K562 (cell line): Measurements from ENCODE around the gene AARSD1. TPM values are rescaled to one million over a fixed set of nuclear protein-coding genes. Genes with fewer than 3 reads are reported as not detected.

Experiments
- ARID1B ChIP-seq: fragments of 450-650 bp; IDR thresholded peaks from 2 replicates; pipeline ENCODE4 v1.6.1; 2016; ENCODE audit warnings: antibody characterized with exemption, mild to moderate bottlenecking, inconsistent platforms
- C11orf30 ChIP-seq: fragments of 450-650 bp; IDR thresholded peaks from 2 replicates; pipeline ENCODE4 v1.6.1; 2016; ENCODE audit warnings: low read depth, mild to moderate bottlenecking
- CBFA2T3 ChIP-seq: fragments of 450-650 bp; IDR thresholded peaks from 2 replicates; pipeline ENCODE4 v1.6.1; 2017
- ETV5 ChIP-seq: sonication (generic); formaldehyde crosslinking; IDR thresholded peaks from 2 replicates; pipeline ENCODE4 v1.4.0; 2020; ENCODE audit warnings: low read depth, mild to moderate bottlenecking, missing genetic modification reagents
- MIER1 ChIP-seq: fragments of 450-650 bp; IDR thresholded peaks from 2 replicates; pipeline ENCODE4 v1.6.1; 2016; ENCODE audit warnings: antibody characterized with exemption, mild to moderate bottlenecking, low read depth
- PYGO2 ChIP-seq: fragments of 450-650 bp; IDR thresholded peaks from 2 replicates; pipeline ENCODE4 v1.6.1; 2016; ENCODE audit warnings: mild to moderate bottlenecking, missing genetic modification characterization, moderate library complexity, missing compliant biosample characterization
- SRSF9 ChIP-seq: fragments of 200-400 bp; formaldehyde crosslinking; IDR thresholded peaks from 2 replicates; pipeline ENCODE4 v1.6.1; 2017; ENCODE audit warnings: low read depth, low read length, borderline replicate concordance
- polyA plus RNA-seq, 8 experiments: library from polyadenylated mRNA; depleted of rRNA in 4 of 8; stranded (reverse) in 5 of 8; unstranded in 3 of 8; fragments of >200 nt; fragmentation: Nextera tagmentation in 2 of 8; fragmentation: Illumina TruSeq in 1 of 8; extraction: Ambion mirVana in 2 of 8; extraction: Trizol in 1 of 8; gene quantifications; 2 replicates each; pipeline versions ENCODE4 v1.2.1 to v1.2.3, GENCODE V29; 2011 to 2014; ENCODE audit warnings: inconsistent platforms in 1 of 8, missing spikeins in 1 of 8
- total RNA-seq, 7 experiments: library from RNA; depleted of rRNA in 6 of 7; stranded (reverse); fragments of >200 nt in 6 of 7; fragmentation: Illumina TruSeq in 2 of 7; extraction: Trizol in 2 of 7; gene quantifications; 2 replicates each; pipeline versions ENCODE4 v1.2.1 to v1.2.3, GENCODE V29; 2011 to 2021; ENCODE audit warnings: low replicate concordance in 1 of 7
- TF ChIP-seq, protein P1 (sequence below): fragments of 200-600 bp; sonication (generic); IDR thresholded peaks from one replicate; pipeline ENCODE4 v1.6.1; 2012; ENCODE audit warnings: mild to moderate bottlenecking, low read depth, low read length, inconsistent platforms
- TF ChIP-seq, protein P2 (sequence below), 2 experiments: fragments of 150-350 bp in 1 of 2; IDR thresholded peaks; 2 replicates each; pipeline ENCODE4 v1.6.1; 2012 to 2016; ENCODE audit warnings: low read depth in 2 of 2, low read length in 2 of 2, mild to moderate bottlenecking in 1 of 2, moderate library complexity in 1 of 2
- TF ChIP-seq, protein P3 (sequence below): sonication (generic); formaldehyde crosslinking; IDR thresholded peaks from 2 replicates; pipeline ENCODE4 v1.8.0; 2022; ENCODE audit warnings: mild to moderate bottlenecking, missing genetic modification reagents
- TF ChIP-seq, protein P4 (sequence below), 2 experiments: fragments of 200-800 bp in 1 of 2; sonication (Bioruptor generic) in 1 of 2; sonication (generic) in 1 of 2; formaldehyde crosslinking in 1 of 2; IDR thresholded peaks in 1 of 2; conservative IDR thresholded peaks in 1 of 2; 2 replicates each; pipeline versions ENCODE4 v1.5.0 to v1.6.1; 2016 to 2020; ENCODE audit warnings: missing compliant biosample characterization in 1 of 2, missing genetic modification characterization in 1 of 2, missing genetic modification reagents in 1 of 2

Gene AARSD1
- total and polyA plus RNA-seq, 9 of the 15 experiments (the other 6 are each of a cell fraction or from before 2014, with no cell fraction given): 51.7 to 98.5 (median 68.6) TPM

DNA sequence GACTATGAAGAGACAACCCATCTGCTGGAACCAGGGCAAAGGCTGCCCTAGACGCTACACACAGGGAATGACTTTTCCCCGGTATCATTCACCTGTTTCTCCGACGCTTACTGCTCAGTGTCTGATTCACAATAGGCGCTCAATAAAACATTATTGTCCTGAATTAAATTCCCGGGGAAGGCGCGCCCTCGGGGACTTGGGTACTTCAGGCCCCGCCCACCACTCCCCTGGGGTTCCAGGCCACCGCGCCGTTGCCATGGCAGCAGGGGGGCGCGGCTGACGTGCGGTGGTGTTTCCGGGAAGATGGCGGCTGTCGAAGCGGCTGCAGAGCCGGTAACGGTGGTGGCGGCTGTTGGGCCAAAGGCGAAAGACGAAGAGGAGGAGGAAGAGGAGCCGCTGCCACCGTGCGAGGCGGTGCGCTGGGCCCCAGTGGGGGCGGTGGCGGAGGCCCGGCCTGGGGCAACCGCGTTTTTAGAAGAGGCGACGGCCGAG lies 16.1 kb upstream of the AARSD1 start, which contains the start of gene RUNDC1 (continued):
- TF ChIP-seq, protein P1, sequence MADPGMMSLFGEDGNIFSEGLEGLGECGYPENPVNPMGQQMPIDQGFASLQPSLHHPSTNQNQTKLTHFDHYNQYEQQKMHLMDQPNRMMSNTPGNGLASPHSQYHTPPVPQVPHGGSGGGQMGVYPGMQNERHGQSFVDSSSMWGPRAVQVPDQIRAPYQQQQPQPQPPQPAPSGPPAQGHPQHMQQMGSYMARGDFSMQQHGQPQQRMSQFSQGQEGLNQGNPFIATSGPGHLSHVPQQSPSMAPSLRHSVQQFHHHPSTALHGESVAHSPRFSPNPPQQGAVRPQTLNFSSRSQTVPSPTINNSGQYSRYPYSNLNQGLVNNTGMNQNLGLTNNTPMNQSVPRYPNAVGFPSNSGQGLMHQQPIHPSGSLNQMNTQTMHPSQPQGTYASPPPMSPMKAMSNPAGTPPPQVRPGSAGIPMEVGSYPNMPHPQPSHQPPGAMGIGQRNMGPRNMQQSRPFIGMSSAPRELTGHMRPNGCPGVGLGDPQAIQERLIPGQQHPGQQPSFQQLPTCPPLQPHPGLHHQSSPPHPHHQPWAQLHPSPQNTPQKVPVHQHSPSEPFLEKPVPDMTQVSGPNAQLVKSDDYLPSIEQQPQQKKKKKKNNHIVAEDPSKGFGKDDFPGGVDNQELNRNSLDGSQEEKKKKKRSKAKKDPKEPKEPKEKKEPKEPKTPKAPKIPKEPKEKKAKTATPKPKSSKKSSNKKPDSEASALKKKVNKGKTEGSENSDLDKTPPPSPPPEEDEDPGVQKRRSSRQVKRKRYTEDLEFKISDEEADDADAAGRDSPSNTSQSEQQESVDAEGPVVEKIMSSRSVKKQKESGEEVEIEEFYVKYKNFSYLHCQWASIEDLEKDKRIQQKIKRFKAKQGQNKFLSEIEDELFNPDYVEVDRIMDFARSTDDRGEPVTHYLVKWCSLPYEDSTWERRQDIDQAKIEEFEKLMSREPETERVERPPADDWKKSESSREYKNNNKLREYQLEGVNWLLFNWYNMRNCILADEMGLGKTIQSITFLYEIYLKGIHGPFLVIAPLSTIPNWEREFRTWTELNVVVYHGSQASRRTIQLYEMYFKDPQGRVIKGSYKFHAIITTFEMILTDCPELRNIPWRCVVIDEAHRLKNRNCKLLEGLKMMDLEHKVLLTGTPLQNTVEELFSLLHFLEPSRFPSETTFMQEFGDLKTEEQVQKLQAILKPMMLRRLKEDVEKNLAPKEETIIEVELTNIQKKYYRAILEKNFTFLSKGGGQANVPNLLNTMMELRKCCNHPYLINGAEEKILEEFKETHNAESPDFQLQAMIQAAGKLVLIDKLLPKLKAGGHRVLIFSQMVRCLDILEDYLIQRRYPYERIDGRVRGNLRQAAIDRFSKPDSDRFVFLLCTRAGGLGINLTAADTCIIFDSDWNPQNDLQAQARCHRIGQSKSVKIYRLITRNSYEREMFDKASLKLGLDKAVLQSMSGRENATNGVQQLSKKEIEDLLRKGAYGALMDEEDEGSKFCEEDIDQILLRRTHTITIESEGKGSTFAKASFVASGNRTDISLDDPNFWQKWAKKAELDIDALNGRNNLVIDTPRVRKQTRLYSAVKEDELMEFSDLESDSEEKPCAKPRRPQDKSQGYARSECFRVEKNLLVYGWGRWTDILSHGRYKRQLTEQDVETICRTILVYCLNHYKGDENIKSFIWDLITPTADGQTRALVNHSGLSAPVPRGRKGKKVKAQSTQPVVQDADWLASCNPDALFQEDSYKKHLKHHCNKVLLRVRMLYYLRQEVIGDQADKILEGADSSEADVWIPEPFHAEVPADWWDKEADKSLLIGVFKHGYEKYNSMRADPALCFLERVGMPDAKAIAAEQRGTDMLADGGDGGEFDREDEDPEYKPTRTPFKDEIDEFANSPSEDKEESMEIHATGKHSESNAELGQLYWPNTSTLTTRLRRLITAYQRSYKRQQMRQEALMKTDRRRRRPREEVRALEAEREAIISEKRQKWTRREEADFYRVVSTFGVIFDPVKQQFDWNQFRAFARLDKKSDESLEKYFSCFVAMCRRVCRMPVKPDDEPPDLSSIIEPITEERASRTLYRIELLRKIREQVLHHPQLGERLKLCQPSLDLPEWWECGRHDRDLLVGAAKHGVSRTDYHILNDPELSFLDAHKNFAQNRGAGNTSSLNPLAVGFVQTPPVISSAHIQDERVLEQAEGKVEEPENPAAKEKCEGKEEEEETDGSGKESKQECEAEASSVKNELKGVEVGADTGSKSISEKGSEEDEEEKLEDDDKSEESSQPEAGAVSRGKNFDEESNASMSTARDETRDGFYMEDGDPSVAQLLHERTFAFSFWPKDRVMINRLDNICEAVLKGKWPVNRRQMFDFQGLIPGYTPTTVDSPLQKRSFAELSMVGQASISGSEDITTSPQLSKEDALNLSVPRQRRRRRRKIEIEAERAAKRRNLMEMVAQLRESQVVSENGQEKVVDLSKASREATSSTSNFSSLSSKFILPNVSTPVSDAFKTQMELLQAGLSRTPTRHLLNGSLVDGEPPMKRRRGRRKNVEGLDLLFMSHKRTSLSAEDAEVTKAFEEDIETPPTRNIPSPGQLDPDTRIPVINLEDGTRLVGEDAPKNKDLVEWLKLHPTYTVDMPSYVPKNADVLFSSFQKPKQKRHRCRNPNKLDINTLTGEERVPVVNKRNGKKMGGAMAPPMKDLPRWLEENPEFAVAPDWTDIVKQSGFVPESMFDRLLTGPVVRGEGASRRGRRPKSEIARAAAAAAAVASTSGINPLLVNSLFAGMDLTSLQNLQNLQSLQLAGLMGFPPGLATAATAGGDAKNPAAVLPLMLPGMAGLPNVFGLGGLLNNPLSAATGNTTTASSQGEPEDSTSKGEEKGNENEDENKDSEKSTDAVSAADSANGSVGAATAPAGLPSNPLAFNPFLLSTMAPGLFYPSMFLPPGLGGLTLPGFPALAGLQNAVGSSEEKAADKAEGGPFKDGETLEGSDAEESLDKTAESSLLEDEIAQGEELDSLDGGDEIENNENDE: no peak
- TF ChIP-seq, protein P2, sequence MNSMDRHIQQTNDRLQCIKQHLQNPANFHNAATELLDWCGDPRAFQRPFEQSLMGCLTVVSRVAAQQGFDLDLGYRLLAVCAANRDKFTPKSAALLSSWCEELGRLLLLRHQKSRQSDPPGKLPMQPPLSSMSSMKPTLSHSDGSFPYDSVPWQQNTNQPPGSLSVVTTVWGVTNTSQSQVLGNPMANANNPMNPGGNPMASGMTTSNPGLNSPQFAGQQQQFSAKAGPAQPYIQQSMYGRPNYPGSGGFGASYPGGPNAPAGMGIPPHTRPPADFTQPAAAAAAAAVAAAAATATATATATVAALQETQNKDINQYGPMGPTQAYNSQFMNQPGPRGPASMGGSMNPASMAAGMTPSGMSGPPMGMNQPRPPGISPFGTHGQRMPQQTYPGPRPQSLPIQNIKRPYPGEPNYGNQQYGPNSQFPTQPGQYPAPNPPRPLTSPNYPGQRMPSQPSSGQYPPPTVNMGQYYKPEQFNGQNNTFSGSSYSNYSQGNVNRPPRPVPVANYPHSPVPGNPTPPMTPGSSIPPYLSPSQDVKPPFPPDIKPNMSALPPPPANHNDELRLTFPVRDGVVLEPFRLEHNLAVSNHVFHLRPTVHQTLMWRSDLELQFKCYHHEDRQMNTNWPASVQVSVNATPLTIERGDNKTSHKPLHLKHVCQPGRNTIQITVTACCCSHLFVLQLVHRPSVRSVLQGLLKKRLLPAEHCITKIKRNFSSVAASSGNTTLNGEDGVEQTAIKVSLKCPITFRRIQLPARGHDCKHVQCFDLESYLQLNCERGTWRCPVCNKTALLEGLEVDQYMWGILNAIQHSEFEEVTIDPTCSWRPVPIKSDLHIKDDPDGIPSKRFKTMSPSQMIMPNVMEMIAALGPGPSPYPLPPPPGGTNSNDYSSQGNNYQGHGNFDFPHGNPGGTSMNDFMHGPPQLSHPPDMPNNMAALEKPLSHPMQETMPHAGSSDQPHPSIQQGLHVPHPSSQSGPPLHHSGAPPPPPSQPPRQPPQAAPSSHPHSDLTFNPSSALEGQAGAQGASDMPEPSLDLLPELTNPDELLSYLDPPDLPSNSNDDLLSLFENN (IDR thresholded peaks at IDR 0.05; ENCODE audit: low read depth in 2 of 2, low read length in 2 of 2): no peak
- TF ChIP-seq ARID1B: no peak
- TF ChIP-seq SRSF9: no peak
- no peak for TF ChIP-seq CBFA2T3
- TF ChIP-seq, protein P3, sequence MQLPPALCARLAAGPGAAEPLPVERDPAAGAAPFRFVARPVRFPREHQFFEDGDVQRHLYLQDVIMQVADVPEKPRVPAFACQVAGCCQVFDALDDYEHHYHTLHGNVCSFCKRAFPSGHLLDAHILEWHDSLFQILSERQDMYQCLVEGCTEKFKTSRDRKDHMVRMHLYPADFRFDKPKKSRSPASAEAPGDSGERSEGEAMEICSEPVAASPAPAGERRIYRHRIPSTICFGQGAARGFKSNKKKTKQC (CRISPR knock-in tag): no peak
- TF ChIP-seq, protein P4, sequence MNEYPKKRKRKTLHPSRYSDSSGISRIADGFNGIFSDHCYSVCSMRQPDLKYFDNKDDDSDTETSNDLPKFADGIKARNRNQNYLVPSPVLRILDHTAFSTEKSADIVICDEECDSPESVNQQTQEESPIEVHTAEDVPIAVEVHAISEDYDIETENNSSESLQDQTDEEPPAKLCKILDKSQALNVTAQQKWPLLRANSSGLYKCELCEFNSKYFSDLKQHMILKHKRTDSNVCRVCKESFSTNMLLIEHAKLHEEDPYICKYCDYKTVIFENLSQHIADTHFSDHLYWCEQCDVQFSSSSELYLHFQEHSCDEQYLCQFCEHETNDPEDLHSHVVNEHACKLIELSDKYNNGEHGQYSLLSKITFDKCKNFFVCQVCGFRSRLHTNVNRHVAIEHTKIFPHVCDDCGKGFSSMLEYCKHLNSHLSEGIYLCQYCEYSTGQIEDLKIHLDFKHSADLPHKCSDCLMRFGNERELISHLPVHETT (CRISPR knock-in tag; conservative IDR thresholded peaks at IDR 0.05 in 1 of 2, IDR thresholded peaks at IDR 0.05 in 1 of 2): no peak
- no peak for TF ChIP-seq MIER1
- TF ChIP-seq ETV5 (CRISPR knock-in tag): no peak
- no peak for TF ChIP-seq C11orf30
- no peak for TF ChIP-seq PYGO2 (tag)
